ENCODE data around the gene XPR1.
"Not testable (repeated sequence)": the region's sequence is repeated elsewhere in the genome, so short reads cannot be mapped to it uniquely, and the experiment has no call there.

The XPR1 gene

GRCh38 chr1:180672505-180672904 lies 40.7 kb downstream of the XPR1 start:
- H3K27me3 ChIP-seq (replicated peaks; ENCODE audit: control insufficient read depth, insufficient read depth, low read length), result no peaks in the 10 kb centered on the region
- DNase-seq (ENCODE audit: extremely low read depth, insufficient read length), result no peak
- no peaks in the 10 kb centered on the region for H3K36me3 ChIP-seq (ENCODE audit: control insufficient read depth, insufficient read depth, low read length)
- H3K4me3 ChIP-seq (replicated peaks; ENCODE audit: low read depth, low read length), result no peak overlapping the region
- no peak for TF ChIP-seq CTCF (IDR thresholded peaks at IDR 0.05; ENCODE audit: insufficient read depth, low read length, poor library complexity, severe bottlenecking)

GRCh38 chr1:180674603-180675530 lies 43.0 kb downstream of the XPR1 start:
- TF ChIP-seq CTCF (IDR thresholded peaks at IDR 0.05; ENCODE audit: insufficient read depth, low read length, poor library complexity, severe bottlenecking), result no peak
- DNase-seq (ENCODE audit: extremely low read depth, insufficient read length), result no peak
- H3K4me3 ChIP-seq (replicated peaks; ENCODE audit: low read depth, low read length), result no peak overlapping the region
- H3K27me3 ChIP-seq (replicated peaks; ENCODE audit: control insufficient read depth, insufficient read depth, low read length), result no peaks in the 10 kb centered on the region
- H3K36me3 ChIP-seq (ENCODE audit: control insufficient read depth, insufficient read depth, low read length), result no peaks in the 10 kb centered on the region

GRCh38 chr1:180675586-180675985 lies 43.8 kb downstream of the XPR1 start:
- Histone ChIP-seq H3K27me3 (replicated peaks; ENCODE audit: control insufficient read depth, insufficient read depth, low read length) (no peaks in the 10 kb centered on the region), H3K4me3 (replicated peaks; ENCODE audit: low read depth, low read length) (no peak overlapping the region), H3K36me3 (ENCODE audit: control insufficient read depth, insufficient read depth, low read length) (no peaks in the 10 kb centered on the region)
- no peak for DNase-seq (ENCODE audit: extremely low read depth, insufficient read length)
- TF ChIP-seq CTCF (IDR thresholded peaks at IDR 0.05; ENCODE audit: insufficient read depth, low read length, poor library complexity, severe bottlenecking), result no peak

- no peak overlapping the region for H3K4me3 ChIP-seq (replicated peaks; ENCODE audit: low read depth, low read length)
- TF ChIP-seq CTCF (IDR thresholded peaks at IDR 0.05; ENCODE audit: insufficient read depth, low read length, poor library complexity, severe bottlenecking), result no peak
- H3K27me3 ChIP-seq (replicated peaks; ENCODE audit: control insufficient read depth, insufficient read depth, low read length), result no peaks in the 10 kb centered on the region
- DNase-seq (ENCODE audit: extremely low read depth, insufficient read length), result no peak
- H3K36me3 ChIP-seq (ENCODE audit: control insufficient read depth, insufficient read depth, low read length), result no peaks in the 10 kb centered on the region
These were observed 48.8 kb downstream of the XPR1 start for GRCh38 chr1:180680558-180681144.

- not testable (repeated sequence) for H3K4me3 ChIP-seq (replicated peaks; ENCODE audit: low read depth, low read length); H3K27me3 ChIP-seq (replicated peaks; ENCODE audit: control insufficient read depth, insufficient read depth, low read length); H3K36me3 ChIP-seq (ENCODE audit: control insufficient read depth, insufficient read depth, low read length); DNase-seq (ENCODE audit: extremely low read depth, insufficient read length)
These were observed 51.3 kb downstream of the XPR1 start for GRCh38 chr1:180683117-180683516.

GRCh38 chr1:180691322-180691913 lies 59.6 kb downstream of the XPR1 start:
- H3K27me3 ChIP-seq (replicated peaks; ENCODE audit: control insufficient read depth, insufficient read depth, low read length), result no peaks in the 10 kb centered on the region
- H3K4me3 ChIP-seq (replicated peaks; ENCODE audit: low read depth, low read length), result no peak overlapping the region
- no peaks in the 10 kb centered on the region for H3K36me3 ChIP-seq (ENCODE audit: control insufficient read depth, insufficient read depth, low read length)
- no peak for DNase-seq (ENCODE audit: extremely low read depth, insufficient read length)
- TF ChIP-seq CTCF (IDR thresholded peaks at IDR 0.05; ENCODE audit: insufficient read depth, low read length, poor library complexity, severe bottlenecking), result no peak
